Pancreas (tissue), 10 donors: ENCODE data around the gene PSMD5. TPM values are rescaled to one million over a fixed set of nuclear protein-coding genes. Genes with fewer than 3 reads are reported as not detected.

ENCODE experiments used
- ATAC-seq, 4 donors: fragments of 200-7000 bp; cut with Tn5 transposase; one replicate each; pipeline versions ENCODE4 v1.8.0 to v1.9.1; 2020; ENCODE audit warnings: mild to moderate bottlenecking in 4 of 4, moderate library complexity in 4 of 4
- DNase-seq, 6 donors: peaks; one replicate each; pipeline ENCODE4 v3.0.0-alpha.2; 2020
- FAIRE-seq: peaks from 2 replicates; lab custom pipeline; 2012; peaks lifted over from hg19 to GRCh38; lab: Jason Lieb, UNC
- H3K27ac ChIP-seq, 4 donors: fragments of 200-600 bp; sonication (generic); 1 replicate in 3 of 4; 2 replicates in 1 of 4; pipeline versions ENCODE4 v1.5.0 to v1.8.0; 2020
- H3K27me3 ChIP-seq, 4 donors: fragments of 200-600 bp; one replicate each; pipeline ENCODE4 v1.8.0; 2021
- H3K36me3 ChIP-seq, 3 donors: fragments of 200-600 bp; sonication (generic) in 1 of 3; one replicate each; pipeline versions ENCODE4 v1.5.0 to v1.8.0; 2020 to 2021
- H3K4me1 ChIP-seq, 3 donors: fragments of 200-600 bp; one replicate each; pipeline ENCODE4 v1.8.0; 2021
- H3K4me3 ChIP-seq, 4 donors: fragments of 200-600 bp; sonication (generic) in 2 of 4; one replicate each; pipeline versions ENCODE4 v1.5.0 to v1.8.0; 2020 to 2021
- H3K9me3 ChIP-seq, 4 donors: fragments of 200-600 bp; one replicate each; pipeline ENCODE4 v1.8.0; 2021
- CTCF ChIP-seq, 4 donors: fragments of 200-600 bp; sonication (generic) in 3 of 4; IDR thresholded peaks; one replicate each; pipeline versions ENCODE4 v1.5.0 to v1.8.0; 2021; ENCODE audit warnings: antibody characterized with exemption in 4 of 4
- WGBS, 2 donors: extraction: QIAGEN DNeasy Blood & Tissue Kit; methylation state at CpG; one replicate each; pipeline ENCODE4 v1.1.7; 2013; 5-methylcytosine and 5-hydroxymethylcytosine counted together
- intact Hi-C, 3 donors: fragments of 100-400 bp; cut with DNase I; formaldehyde crosslinking; loops; one replicate each; pipeline versions ENCODE4 v1.11.1 to v1.14.2; 2022
- polyA plus RNA-seq, 2 donors: library from polyadenylated mRNA; stranded (reverse); fragments of 200-250 nt; gene quantifications; one replicate each; pipeline ENCODE4 v1.2.3, GENCODE V29; 2013
- total RNA-seq, 6 donors: library from RNA; stranded (reverse); fragmentation: NEBNext Ultra II Directional in 4 of 6; extraction: Animal tissue kit (Norgen Biotek cat#: 25700) in 4 of 6; gene quantifications; one replicate each; pipeline versions ENCODE4 v1.2.1 to v1.2.4, GENCODE V29; 2021 to 2023
- donor health status: healthy with polysubstance abuse.
- donor health status: DM: no; HTN: no; CAD: no; lungs with moderate emphysema.
- donor health status: DM: no; HTN: no; CAD: no.
- donor health status: control.
- donor health status: control.
- donor health status: Bipolar disorder and iron deficiency.
- donor health status: DM: yes; HTN: yes; CAD: no.
- donor health status: DM: no; HTN: no; CAD: no.
- donor health status: DM: no; HTN: no; CAD: no.
- donor health status: DM: yes; HTN: yes; CAD: no.

The PSMD5 gene
- total and polyA plus RNA-seq, 8 donors: 5.8 to 33.0 (median 20.7) TPM

GRCh38 chr9:120883608-120883996 is 40.9 kb upstream of the PSMD5 start:
- H3K27ac ChIP-seq: no peak overlapping the region
- WGBS, 2 donors: 85 to 94% methylated on average over 3 of the region's 3 CpGs
- H3K9me3 ChIP-seq: no peaks in the 10 kb centered on the region
- FAIRE-seq (no peak), ATAC-seq (no peak), DNase-seq (no peak)
- no peaks in the 10 kb centered on the region for H3K4me1 ChIP-seq
- no peak overlapping the region for H3K4me3 ChIP-seq
- TF ChIP-seq CTCF (IDR thresholded peaks at IDR 0.05): no peak
- no peaks in the 10 kb centered on the region for H3K36me3 ChIP-seq
- H3K27me3 ChIP-seq: no peaks in the 10 kb centered on the region
- intact Hi-C loops: no loop called here

- WGBS, 2 donors: 69 to 71% methylated on average over 10 of the region's 10 CpGs
- FAIRE-seq: no peak
- no peak for DNase-seq
- peak in 2 of 4 donors; percentile 48 to 54 for ATAC-seq
- Histone ChIP-seq H3K27me3 (no peaks in the 10 kb centered on the region), H3K9me3 (no peaks in the 10 kb centered on the region), H3K36me3 (no peaks in the 10 kb centered on the region), H3K4me1 (no peaks in the 10 kb centered on the region), H3K27ac (no peak overlapping the region), H3K4me3 (no peak overlapping the region)
- intact Hi-C loops: no loop called here
- no peak for TF ChIP-seq CTCF (IDR thresholded peaks at IDR 0.05)
Observed at GRCh38 chr9:120882935-120883607, 40.3 kb upstream of the PSMD5 start.

- H3K27ac ChIP-seq: no peak overlapping the region
- no peaks in the 10 kb centered on the region for H3K9me3 ChIP-seq
- H3K4me3 ChIP-seq: no peak overlapping the region
- no peaks in the 10 kb centered on the region for H3K4me1 ChIP-seq
- intact Hi-C loops: loop anchor here in 1 of 3 donors (10.0 kb wide), 1 partner anchor 45 kb away; the partner anchor contains the start of gene TRAF1
- DNase-seq (no peak), ATAC-seq (no peak), FAIRE-seq (no peak)
- H3K36me3 ChIP-seq: no peaks in the 10 kb centered on the region
- no peak for TF ChIP-seq CTCF (IDR thresholded peaks at IDR 0.05)
- WGBS, 2 donors: 67 to 78% methylated on average over 6 of the region's 6 CpGs
- H3K27me3 ChIP-seq: no peaks in the 10 kb centered on the region
Observed at GRCh38 chr9:120879446-120879845, 36.7 kb upstream of the PSMD5 start.

- Histone ChIP-seq H3K27ac (no peak overlapping the region), H3K4me3 (no peak overlapping the region), H3K36me3 (no peaks in the 10 kb centered on the region), H3K27me3 (no peaks in the 10 kb centered on the region), H3K4me1 (no peaks in the 10 kb centered on the region), H3K9me3 (no peaks in the 10 kb centered on the region)
- intact Hi-C loops: loop anchor here in 1 of 3 donors (10.0 kb wide), 1 partner anchor 46 kb away; the partner anchor contains the start of gene TRAF1
- WGBS, 2 donors: 75 to 77% methylated on average over 8 of the region's 8 CpGs
- ATAC-seq: no peak
- TF ChIP-seq CTCF (IDR thresholded peaks at IDR 0.05): no peak
- FAIRE-seq: no peak
- DNase-seq: no peak
Observed at GRCh38 chr9:120878188-120879130, 35.7 kb upstream of the PSMD5 start.
